Endothelial cell of hepatic sinusoid (primary cell): Measurements from ENCODE around the gene STAT3.
"Not testable (repeated sequence)": the region's sequence is repeated elsewhere in the genome, so short reads cannot be mapped to it uniquely, and the experiment has no call there.

Source experiments
- in situ Hi-C: cut with HindIII; loops from 2 replicates; pipeline ENCODE4 v1.10.0; 2017; ENCODE audit warnings: low sequenced_read_pairs

Gene STAT3

GRCh38 chr17:42266918-42267766 is 121.1 kb downstream of the STAT3 start:
- in situ Hi-C loops, result no loop called here

- in situ Hi-C loops, result no loop called here
These were observed 121.8 kb downstream of the STAT3 start for GRCh38 chr17:42266462-42266861.

GRCh38 chr17:42264366-42264765 is 123.9 kb downstream of the STAT3 start:
- in situ Hi-C loops, result not testable (repeated sequence)
